CD14-positive monocyte (primary cell): ENCODE measurements around the gene CAPN3. TPM values are rescaled to one million over a fixed set of nuclear protein-coding genes. Genes with fewer than 3 reads are reported as not detected.

Source experiments
- DNase-seq, 3 donors: peaks; one replicate each; pipeline ENCODE4 v3.0.0-alpha.2; 2011 to 2022
- H2AFZ ChIP-seq: 2 replicates; pipeline ENCODE4 v1.6.0; 2012; ENCODE audit warnings: mild to moderate bottlenecking, low read depth, low read length, inconsistent platforms; ENCODE audit not compliant: insufficient read depth, poor library complexity, severe bottlenecking
- H3K27ac ChIP-seq, 2 donors: 1 replicate in 1 of 2; 2 replicates in 1 of 2; pipeline ENCODE4 v1.5.1; 2012 to 2013; ENCODE audit warnings: low read length in 2 of 2, control low read depth in 1 of 2, inconsistent platforms in 1 of 2, low read depth in 1 of 2, mild to moderate bottlenecking in 1 of 2
- H3K27me3 ChIP-seq, 2 donors: one replicate each; pipeline versions ENCODE4 v1.6.0 to v1.6.1; 2011 to 2013; ENCODE audit warnings: low read length in 2 of 2; ENCODE audit not compliant: control insufficient read depth in 2 of 2, insufficient read depth in 2 of 2
- H3K36me3 ChIP-seq, 2 donors: replicated peaks in 1 of 2; 1 replicate in 1 of 2; 2 replicates in 1 of 2; pipeline versions ENCODE4 v1.5.1 to v1.6.1; 2012 to 2013; ENCODE audit warnings: low read length in 2 of 2, control low read depth in 1 of 2, inconsistent platforms in 1 of 2, mild to moderate bottlenecking in 1 of 2; ENCODE audit not compliant: insufficient read depth in 2 of 2, control insufficient read depth in 1 of 2
- H3K4me1 ChIP-seq, 2 donors: 1 replicate in 1 of 2; 2 replicates in 1 of 2; pipeline versions ENCODE4 v1.5.1 to v1.6.1; 2012 to 2013; ENCODE audit warnings: low read length in 2 of 2, control low read depth in 1 of 2, inconsistent platforms in 1 of 2, mild to moderate bottlenecking in 1 of 2, moderate library complexity in 1 of 2; ENCODE audit not compliant: insufficient read depth in 2 of 2, control insufficient read depth in 1 of 2
- H3K4me2 ChIP-seq: replicated peaks from 2 replicates; pipeline ENCODE3; 2012; ENCODE audit warnings: low read length, moderate library complexity, mild to moderate bottlenecking; ENCODE audit not compliant: poor library complexity, severe bottlenecking; ENCODE audit errors: extremely low read depth
- H3K4me3 ChIP-seq, 3 experiments: fragments of 200-600 bp in 1 of 3; sonication (generic) in 1 of 3; replicated peaks in 1 of 3; 1 replicate in 2 of 3; 2 replicates in 1 of 3; pipeline ENCODE4 v1.5.1; 2011 to 2013; ENCODE audit warnings: low read length in 3 of 3, mild to moderate bottlenecking in 3 of 3, control low read depth in 2 of 3, low read depth in 2 of 3, inconsistent platforms in 1 of 3, moderate library complexity in 1 of 3
- H3K79me2 ChIP-seq: 2 replicates; pipeline ENCODE4 v1.6.0; 2012; ENCODE audit warnings: mild to moderate bottlenecking, control low read depth, inconsistent platforms, low read length, moderate library complexity; ENCODE audit not compliant: insufficient read depth
- H3K9ac ChIP-seq: 2 replicates; pipeline ENCODE4 v1.6.0; 2017; ENCODE audit warnings: low read length, mild to moderate bottlenecking; ENCODE audit not compliant: insufficient read depth, poor library complexity, severe bottlenecking
- H3K9me3 ChIP-seq, 2 donors: replicated peaks in 1 of 2; 1 replicate in 1 of 2; 2 replicates in 1 of 2; pipeline versions ENCODE4 v1.5.1 to v1.6.1; 2012 to 2013; ENCODE audit warnings: low read length in 2 of 2, control low read depth in 1 of 2; ENCODE audit not compliant: control insufficient read depth in 1 of 2, insufficient read depth in 1 of 2
- H4K20me1 ChIP-seq: 2 replicates; pipeline ENCODE4 v1.6.0; 2012; ENCODE audit warnings: mild to moderate bottlenecking, low read length, control low read depth, moderate library complexity; ENCODE audit not compliant: insufficient read depth
- H3K27ac Mint-ChIP-seq, 7 donors: one replicate each; pipeline ENCODE4 v1.8.0; 2020; ENCODE audit warnings: mild to moderate bottlenecking in 7 of 7, mixed read lengths in 7 of 7, moderate library complexity in 6 of 7, inconsistent platforms in 2 of 7
- H3K27me3 Mint-ChIP-seq, 3 donors: one replicate each; pipeline ENCODE4 v1.8.0; 2021 to 2022; ENCODE audit warnings: low read depth in 3 of 3, mild to moderate bottlenecking in 3 of 3, mixed read lengths in 3 of 3, moderate library complexity in 3 of 3, inconsistent platforms in 1 of 3
- H3K36me3 Mint-ChIP-seq, 2 donors: one replicate each; pipeline ENCODE4 v1.8.0; 2020; ENCODE audit warnings: mixed read lengths in 2 of 2, inconsistent platforms in 1 of 2, mild to moderate bottlenecking in 1 of 2
- H3K4me1 Mint-ChIP-seq: one replicate; pipeline ENCODE4 v1.8.0; 2020; ENCODE audit warnings: mild to moderate bottlenecking, mixed read lengths
- H3K4me3 Mint-ChIP-seq, 2 donors: one replicate each; pipeline ENCODE4 v1.8.0; 2020; ENCODE audit warnings: mild to moderate bottlenecking in 2 of 2, mixed read lengths in 2 of 2, moderate library complexity in 1 of 2
- H3K9me3 Mint-ChIP-seq, 7 donors: one replicate each; pipeline ENCODE4 v1.8.0; 2020 to 2022; ENCODE audit warnings: mixed read lengths in 7 of 7, mild to moderate bottlenecking in 6 of 7, moderate library complexity in 6 of 7, inconsistent platforms in 2 of 7
- CTCF ChIP-seq: fragments of 200-600 bp; IDR thresholded peaks from one replicate; pipeline ENCODE4 v1.8.0; 2022; ENCODE audit warnings: antibody characterized with exemption, mild to moderate bottlenecking
- WGBS: methylation state at CpG from one replicate; pipeline ENCODE4 v1.1.5; 2013; ENCODE audit warnings: missing lambda C conversion rate; ENCODE audit not compliant: insufficient coverage; 5-methylcytosine and 5-hydroxymethylcytosine counted together
- intact Hi-C, 2 donors: fragments of 100-400 bp; cut with micrococcal nuclease; formaldehyde crosslinking; loops; one replicate each; pipeline versions ENCODE4 v1.15.0 to v1.15.1; 2023
- polyA minus RNA-seq: library from RNA; depleted of rRNA, polyadenylated mRNA; stranded (reverse); fragments of >200 nt; gene quantifications from 2 replicates; pipeline ENCODE4 v1.2.3, GENCODE V29; 2012
- polyA plus RNA-seq, 3 donors: library from polyadenylated mRNA; depleted of rRNA in 1 of 3; unstranded in 2 of 3; stranded (reverse) in 1 of 3; fragments of 300-500 nt in 2 of 3; fragments of >200 nt in 1 of 3; fragmentation: Illumina TruSeq in 2 of 3; gene quantifications; 1 replicate in 2 of 3; 2 replicates in 1 of 3; pipeline ENCODE4 v1.2.3, GENCODE V29; 2012 to 2021
- total RNA-seq, 12 experiments: library from RNA in 1 of 12; stranded (reverse) in 1 of 12; fragments of 120-200 nt in 1 of 12; gene quantifications; one replicate each; pipeline ENCODE4 v1.2.4 and lab custom pipeline; 2013 to 2026; ENCODE audit warnings: mixed read lengths in 6 of 12, inconsistent platforms in 1 of 12

Gene CAPN3
- total RNA-seq (2013), result 17.2 TPM
- polyA plus RNA-seq (10 to 100 TPM in 1 of 3 donors, 1 to 10 TPM in 2; 2.9 to 76.5 (median 3.6) TPM), polyA minus RNA-seq (6.9 and 8.0 TPM in 2 replicates), total RNA-seq (lab: John Stamatoyannopoulos, UW) (0.12 to 7.2 (median 2.8) reads per million in 11 experiments)

GRCh38 chr15:42359249-42359648 lies at the start of gene CAPN3:
TSS of gene CAPN3 (plus strand) at chr15:42359501. CDS start at chr15:42359806, 305 bp downstream.
- H4K20me1 ChIP-seq, result no peaks in the 10 kb centered on the region
- Mint-ChIP-seq H3K27ac (peak within 1 kb of the TSS; percentile 38 to 92 (median 78)), H3K36me3 (peaks cover 49 to 60% of the 10 kb centered on the region in 2 donors), H3K9me3 (no peaks in the 10 kb centered on the region), H3K4me3 (peak within 1 kb of the TSS; percentile 20 to 46), H3K27me3 (peaks cover 0 to 2% (median 0%) of the 10 kb centered on the region in 3 donors), H3K4me1 (peaks cover 26% of the 10 kb centered on the region)
- peak within 1 kb of the TSS; percentile 43 for H3K4me2 ChIP-seq
- peak within 1 kb of the TSS in 1 of 3 experiments; percentile 38 for H3K4me3 ChIP-seq
- H3K9ac ChIP-seq, result peak within 1 kb of the TSS; percentile 11
- H3K79me2 ChIP-seq, result no peaks in the 10 kb centered on the region
- 63% methylated on average over 1 of the region's 1 CpG for WGBS
- no peak for TF ChIP-seq CTCF
- H3K9me3 ChIP-seq, result no peaks in the 10 kb centered on the region
- H3K27ac ChIP-seq, result peak within 1 kb of the TSS; percentile 49 to 70
- intact Hi-C loops, result no loop called here
- no peak for DNase-seq
- H3K4me1 ChIP-seq, result peaks cover 17 to 18% of the 10 kb centered on the region in 2 donors
- H3K36me3 ChIP-seq, result peaks cover 26 to 72% of the 10 kb centered on the region in 2 donors
- H3K27me3 ChIP-seq, result no peaks in the 10 kb centered on the region
- H2AFZ ChIP-seq, result peak within 1 kb of the TSS; percentile 1

GRCh38 chr15:42313463-42313862 lies 45.8 kb upstream of the CAPN3 start:
- Mint-ChIP-seq H3K27me3 (peaks cover 0 to 4% (median 0%) of the 10 kb centered on the region in 3 donors), H3K27ac (peak overlapping the region in 1 of 7 donors; percentile 13), H3K4me1 (no peaks in the 10 kb centered on the region), H3K36me3 (peaks cover 74 to 83% of the 10 kb centered on the region in 2 donors), H3K9me3 (no peaks in the 10 kb centered on the region), H3K4me3 (no peak overlapping the region)
- intact Hi-C loops, result no loop called here
- Histone ChIP-seq H3K4me1 (no peaks in the 10 kb centered on the region), H3K79me2 (no peaks in the 10 kb centered on the region), H4K20me1 (no peaks in the 10 kb centered on the region), H3K36me3 (peaks cover 66 to 90% of the 10 kb centered on the region in 2 donors), H3K4me2 (no peak overlapping the region), H3K27me3 (no peaks in the 10 kb centered on the region), H2AFZ (no peak overlapping the region), H3K9me3 (no peaks in the 10 kb centered on the region), H3K4me3 (no peak overlapping the region), H3K9ac (no peak overlapping the region), H3K27ac (no peak overlapping the region)
- no peak for TF ChIP-seq CTCF
- 48% methylated on average over 3 of the region's 3 CpGs for WGBS
- no peak for DNase-seq
